Bronchus fibroblast of lung (primary cell): Measurements from ENCODE around the gene RABIF. TPM values are rescaled to one million over a fixed set of nuclear protein-coding genes. Genes with fewer than 3 reads are reported as not detected.

Source experiments
- total RNA-seq: library from RNA; depleted of rRNA; stranded (reverse); fragments of >200 nt; gene quantifications from 2 replicates; pipeline ENCODE4 v1.2.3, GENCODE V29; 2015

The RABIF gene
- total RNA-seq = 4.0 TPM in 2 replicates

DNA sequence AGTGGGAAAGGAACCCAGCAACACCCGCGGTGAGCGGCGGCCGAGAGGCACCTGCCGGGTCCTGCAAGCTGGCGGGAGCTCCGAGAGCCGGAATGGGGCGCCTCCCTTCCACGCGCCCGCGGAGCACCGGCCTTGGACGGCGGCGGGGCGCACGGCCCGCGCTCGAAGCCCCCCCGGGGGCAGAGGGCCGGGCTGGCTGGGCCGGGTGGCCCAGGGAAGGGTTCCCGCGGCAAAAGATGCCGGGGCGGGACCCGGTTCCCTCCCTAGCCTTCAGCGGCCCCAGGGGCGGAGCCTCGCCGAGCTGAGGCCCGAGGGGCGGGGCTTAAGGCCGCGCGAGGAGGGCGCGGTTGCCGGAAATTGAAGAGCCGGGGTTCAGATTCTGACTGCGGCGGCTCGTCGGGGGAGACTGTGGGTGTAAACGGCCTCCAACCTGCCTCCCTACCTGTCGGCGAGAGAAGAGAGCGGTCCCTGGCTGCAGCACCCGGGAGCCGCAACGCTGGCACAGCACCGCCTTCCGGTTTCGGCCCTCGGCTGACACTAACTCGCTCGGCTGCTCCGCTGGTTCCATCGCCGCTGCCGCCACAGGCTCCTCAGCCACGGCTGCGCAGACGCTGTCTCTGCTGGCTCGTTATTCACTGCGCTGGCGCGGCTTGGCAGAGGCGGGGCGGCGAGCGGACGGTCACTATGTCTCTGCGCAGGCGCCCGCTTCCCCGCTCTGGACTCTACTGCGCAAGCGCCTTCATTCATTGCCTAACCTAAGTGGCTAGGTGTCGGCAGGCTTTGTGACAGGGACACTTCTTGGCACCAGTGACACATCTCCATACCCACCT is at the start of gene RABIF:
Gene RABIF, minus strand, starts transcription at position 619 of the 830 bp plus-strand sequence. Its CDS starts 51 bp downstream, at position 568.

GRCh38 chr1:202926581-202927491 is 37.9 kb upstream of the RABIF start, which contains the start of gene KLHL12:
Gene KLHL12 (minus strand): TSS chr1:202927234. CDS start chr1:202925162, 2,072 bp downstream.

Other genes with a start within 250 kb of the RABIF start
- gene SYT2, start 178.7 kb downstream of the RABIF start, total RNA-seq = not detected in 2 replicates
- gene KDM5B, start 80.7 kb downstream of the RABIF start, total RNA-seq = 21.9 and 26.4 TPM in 2 replicates
- 0.50 and 0.89 TPM in 2 replicates for gene PCAT6, start 78.2 kb downstream of the RABIF start, total RNA-seq
- gene KLHL12, start 38.1 kb upstream of the RABIF start, total RNA-seq = 22.4 TPM in 2 replicates
- gene ADIPOR1, start 69.2 kb upstream of the RABIF start, total RNA-seq = 61.1 and 65.1 TPM in 2 replicates
- gene CYB5R1, start 78.1 kb upstream of the RABIF start, total RNA-seq = 21.0 and 27.5 TPM in 2 replicates
- gene TMEM183A, start 118.2 kb upstream of the RABIF start, total RNA-seq = 52.0 and 61.7 TPM in 2 replicates
- gene PPFIA4, start 137.3 kb upstream of the RABIF start, total RNA-seq = 0.89 and 1.7 TPM in 2 replicates
- under 0.01 TPM in 1 of 2 replicates, not detected in the other for gene MYOG, start 196.9 kb upstream of the RABIF start, total RNA-seq
- under 0.01 and 0.45 TPM in 2 replicates for gene ADORA1, start 238.6 kb upstream of the RABIF start, total RNA-seq